GM23338 (cell line): ENCODE results near the gene PDE1C. TPM values are rescaled to one million over a fixed set of nuclear protein-coding genes. Genes with fewer than 3 reads are reported as not detected.

Source experiments
- ATAC-seq: fragments of 200-7000 bp; cut with Tn5 transposase; 3 replicates; pipeline ENCODE4 v1.9.1; 2020
- DNase-seq: peaks from one replicate; pipeline ENCODE4 v3.0.0-alpha.2; 2015; ENCODE audit warnings: low spot score
- H2AFZ ChIP-seq: fragments of 200-600 bp; sonication (generic); 2 replicates; pipeline ENCODE4 v1.8.0; 2016; ENCODE audit warnings: antibody characterized with exemption, mild to moderate bottlenecking, moderate library complexity
- H3F3A ChIP-seq: fragments of 200-600 bp; sonication (generic); replicated peaks from 2 replicates; pipeline ENCODE4 v1.8.0; 2017; ENCODE audit warnings: antibody characterized with exemption, mixed run types, low read depth
- H3K27ac ChIP-seq: fragments of 200-600 bp; sonication (generic); 2 replicates; pipeline ENCODE4 v1.6.1; 2016; ENCODE audit warnings: low read depth
- H3K27me3 ChIP-seq: fragments of 200-600 bp; sonication (generic); 2 replicates; pipeline ENCODE4 v1.8.0; 2016; ENCODE audit warnings: mild to moderate bottlenecking, mixed run types, moderate library complexity; ENCODE audit not compliant: insufficient read depth
- H3K36me3 ChIP-seq: fragments of 200-600 bp; sonication (generic); 2 replicates; pipeline ENCODE4 v1.8.0; 2016; ENCODE audit warnings: mild to moderate bottlenecking; ENCODE audit not compliant: insufficient read depth
- H3K4me1 ChIP-seq: fragments of 200-600 bp; sonication (generic); 2 replicates; pipeline ENCODE4 v1.8.0; 2016; ENCODE audit warnings: mild to moderate bottlenecking, moderate library complexity; ENCODE audit not compliant: insufficient read depth
- H3K4me2 ChIP-seq: fragments of 200-600 bp; sonication (generic); 2 replicates; pipeline ENCODE4 v1.7.1; 2017; ENCODE audit warnings: mixed run types
- H3K4me3 ChIP-seq: fragments of 200-600 bp; sonication (generic); 2 replicates; pipeline ENCODE4 v1.6.1; 2016; ENCODE audit warnings: mixed run types
- H3K79me2 ChIP-seq: fragments of 200-600 bp; sonication (generic); replicated peaks from 2 replicates; pipeline ENCODE4 v1.8.0; 2017; ENCODE audit warnings: mild to moderate bottlenecking; ENCODE audit not compliant: insufficient read depth
- H3K9me2 ChIP-seq: fragments of 200-600 bp; sonication (generic); 2 replicates; pipeline ENCODE4 v1.8.0; 2017; ENCODE audit not compliant: insufficient read depth
- H4K20me1 ChIP-seq: fragments of 200-600 bp; sonication (generic); replicated peaks from 2 replicates; pipeline ENCODE4 v1.8.0; 2017; ENCODE audit warnings: mild to moderate bottlenecking; ENCODE audit not compliant: insufficient read depth
- H3K27ac Mint-ChIP-seq: 2 replicates; pipeline ENCODE4 v1.8.0; 2020; ENCODE audit warnings: inconsistent platforms, mild to moderate bottlenecking, moderate library complexity, mixed read lengths
- H3K27me3 Mint-ChIP-seq: 3 replicates; pipeline ENCODE4 v1.8.0; 2022; ENCODE audit warnings: low read depth, mild to moderate bottlenecking, moderate library complexity, mixed read lengths, inconsistent platforms; ENCODE audit not compliant: insufficient read depth, poor library complexity
- H3K36me3 Mint-ChIP-seq: 3 replicates; pipeline ENCODE4 v1.8.0; 2021; ENCODE audit warnings: low read depth, mild to moderate bottlenecking, inconsistent platforms, moderate library complexity, mixed read lengths
- H3K4me1 Mint-ChIP-seq: 3 replicates; pipeline ENCODE4 v1.8.0; 2020; ENCODE audit warnings: mild to moderate bottlenecking, inconsistent platforms, mixed read lengths
- H3K4me3 Mint-ChIP-seq: 3 replicates; pipeline ENCODE4 v1.8.0; 2021; ENCODE audit warnings: moderate library complexity, mild to moderate bottlenecking, inconsistent platforms, mixed read lengths
- H3K9me3 Mint-ChIP-seq: 3 replicates; pipeline ENCODE4 v1.8.0; 2020; ENCODE audit warnings: moderate library complexity, mild to moderate bottlenecking, inconsistent platforms, mixed read lengths
- CTCF ChIP-seq, 2 experiments: fragments of 200-600 bp in 1 of 2; sonication (generic) in 1 of 2; conservative IDR thresholded peaks; 2 replicates each; pipeline versions ENCODE4 v1.5.1 to v1.6.1; 2016 to 2017; ENCODE audit warnings: antibody characterized with exemption in 2 of 2, low read depth in 2 of 2, mild to moderate bottlenecking in 2 of 2, moderate library complexity in 1 of 2
- ETS1 ChIP-seq: IDR thresholded peaks from 2 replicates; pipeline ENCODE4 v1.6.1; 2016; ENCODE audit warnings: antibody characterized with exemption
- EZH2 ChIP-seq: fragments of 200-600 bp; sonication (generic); IDR thresholded peaks from one replicate; pipeline ENCODE4 v1.8.0; 2017; ENCODE audit warnings: antibody characterized with exemption, mild to moderate bottlenecking, low read depth; ENCODE audit not compliant: unreplicated experiment
- EZH2phosphoT487 ChIP-seq: fragments of 200-600 bp; sonication (generic); IDR thresholded peaks from one replicate; pipeline ENCODE4 v1.8.1; 2018; ENCODE audit warnings: antibody characterized with exemption; ENCODE audit not compliant: unreplicated experiment
- JUNB ChIP-seq: IDR thresholded peaks from one replicate; pipeline ENCODE4 v1.6.1; 2016; ENCODE audit warnings: antibody characterized with exemption; ENCODE audit not compliant: unreplicated experiment
- NANOG ChIP-seq: IDR thresholded peaks from 2 replicates; pipeline ENCODE4 v1.6.1; 2016; ENCODE audit warnings: antibody characterized with exemption, borderline replicate concordance
- POLR2AphosphoS5 ChIP-seq: IDR thresholded peaks from 2 replicates; pipeline ENCODE4 v1.6.1; 2016; ENCODE audit warnings: antibody characterized with exemption, low read depth
- REST ChIP-seq: IDR thresholded peaks from one replicate; pipeline ENCODE4 v1.6.1; 2018; ENCODE audit warnings: antibody characterized with exemption; ENCODE audit not compliant: unreplicated experiment
- STAT1 ChIP-seq: IDR thresholded peaks from one replicate; pipeline ENCODE4 v1.6.1; 2016; ENCODE audit warnings: antibody characterized with exemption; ENCODE audit not compliant: unreplicated experiment
- ZNF331 ChIP-seq: fragments of 250-450 bp; sonication (Bioruptor Pico); IDR thresholded peaks from 2 replicates; pipeline ENCODE4 v1.5.0; 2020; ENCODE audit warnings: low read depth, mild to moderate bottlenecking, moderate library complexity
- ZNF462 ChIP-seq: fragments of 250-450 bp; sonication (Bioruptor Pico); IDR thresholded peaks from 2 replicates; pipeline ENCODE4 v1.5.0; 2020; ENCODE audit warnings: mild to moderate bottlenecking, moderate library complexity
- polyA plus RNA-seq: library from polyadenylated mRNA; unstranded; fragments of >200 nt; fragmentation: Nextera tagmentation; extraction: Ambion mirVana; gene quantifications from 2 replicates; pipeline ENCODE4 v1.2.1, GENCODE V29; 2016
- total RNA-seq: library from RNA; depleted of rRNA; stranded (reverse); fragments of >200 nt; shearing (Covaris generic); gene quantifications from 2 replicates; pipeline ENCODE4 v1.2.3, GENCODE V29; 2014

PDE1C gene
- total and polyA plus RNA-seq, 2 experiments from 2014 or later: 0.28 TPM; not detected in 1

- H3K27me3 Mint-ChIP-seq: no peaks in the 10 kb centered on the region
- H3K4me2 ChIP-seq: no peak overlapping the region
- H3K4me1 Mint-ChIP-seq: no peaks in the 10 kb centered on the region
- H3K79me2 ChIP-seq: no peaks in the 10 kb centered on the region
- peaks cover 17% of the 10 kb centered on the region; the same call in 1 of the 2 replicates for H3K9me2 ChIP-seq
- no peak for DNase-seq
- no peaks in the 10 kb centered on the region for H3F3A ChIP-seq
- no peak overlapping the region for H3K4me3 Mint-ChIP-seq
- H3K9me3 Mint-ChIP-seq: peaks cover 22% of the 10 kb centered on the region
- no peaks in the 10 kb centered on the region for H4K20me1 ChIP-seq
- no peak overlapping the region for H2AFZ ChIP-seq
- peaks cover 9% of the 10 kb centered on the region; the same call in 2 of the 3 replicates for H3K36me3 Mint-ChIP-seq
- H3K4me3 ChIP-seq: no peak overlapping the region
- H3K27ac ChIP-seq: no peak overlapping the region
- no peaks in the 10 kb centered on the region for H3K36me3 ChIP-seq
- ATAC-seq: no peak
- TF ChIP-seq EZH2phosphoT487: no peak
- no peak for TF ChIP-seq REST
- no peak for TF ChIP-seq EZH2
- TF ChIP-seq JUNB: no peak
- no peak for TF ChIP-seq ZNF331 (CRISPR knock-in tag)
- TF ChIP-seq POLR2AphosphoS5: no peak
- TF ChIP-seq ZNF462 (CRISPR knock-in tag): no peak
- TF ChIP-seq CTCF (conservative IDR thresholded peaks at IDR 0.05; ENCODE audit: low read depth in 2 of 2): no peak
- no peak for TF ChIP-seq ETS1
- TF ChIP-seq STAT1: no peak
- TF ChIP-seq NANOG: no peak
- no peaks in the 10 kb centered on the region for H3K4me1 ChIP-seq
- H3K27me3 ChIP-seq: no peaks in the 10 kb centered on the region
- no peak overlapping the region for H3K27ac Mint-ChIP-seq
These were observed 64.6 kb downstream of the PDE1C start for GRCh38 chr7:32005577-32005976.
